ENCODE results near the gene SAMD9L.

- TF ChIP-seq POLR2A (IDR thresholded peaks at IDR 0.05; ENCODE audit: low read depth, low read length) (no peak), CTCF (conservative IDR thresholded peaks at IDR 0.05; ENCODE audit: low read depth, low read length) (no peak), CHD1 (IDR thresholded peaks at IDR 0.05; ENCODE audit: low read depth, low read length) (no peak), USF2 (IDR thresholded peaks at IDR 0.05; ENCODE audit: low read depth, low read length) (no peak), CEBPB (IDR thresholded peaks at IDR 0.05; ENCODE audit: low read depth, low read length) (no peak), SMC3 (IDR thresholded peaks at IDR 0.05; ENCODE audit: low read depth, low read length) (no peak), NFE2L2 (IDR thresholded peaks at IDR 0.05; ENCODE audit: low read depth, low read length) (no peak), MAFK (IDR thresholded peaks at IDR 0.05; ENCODE audit: low read depth, low read length) (no peak), MAZ (IDR thresholded peaks at IDR 0.05; ENCODE audit: borderline replicate concordance, low read depth, low read length) (no peak), MXI1 (IDR thresholded peaks at IDR 0.05; ENCODE audit: borderline replicate concordance, low read depth, low read length) (no peak)
Measured at GRCh38 chr7:93117327-93117726, 30.9 kb downstream of the SAMD9L start.

All from IMR-90 (cell line).